ENCODE results near the gene MMP3.

The MMP3 gene

GRCh38 chr11:102788334-102788995 is 54.9 kb downstream of the MMP3 start:
- DNase-seq, result no peak
